Activated CD4-positive, alpha-beta T cell treated with anti-CD3 and anti-CD28 coated beads, Interleukin-2, Interleukin-6, amounts not matched to agents 100 ng/mL and 50 ng/mL, durations not matched to agents 16 hours and 8 hours (primary cell): Measurements from ENCODE around the gene CNGA3.
A peak's percentile ranks its signal among the peaks of the same experiment; 100 is the strongest.

ENCODE experiments used
- DNase-seq: peaks from one replicate; pipeline ENCODE4 v3.0.0-alpha.2; 2020

Gene CNGA3

DNA sequence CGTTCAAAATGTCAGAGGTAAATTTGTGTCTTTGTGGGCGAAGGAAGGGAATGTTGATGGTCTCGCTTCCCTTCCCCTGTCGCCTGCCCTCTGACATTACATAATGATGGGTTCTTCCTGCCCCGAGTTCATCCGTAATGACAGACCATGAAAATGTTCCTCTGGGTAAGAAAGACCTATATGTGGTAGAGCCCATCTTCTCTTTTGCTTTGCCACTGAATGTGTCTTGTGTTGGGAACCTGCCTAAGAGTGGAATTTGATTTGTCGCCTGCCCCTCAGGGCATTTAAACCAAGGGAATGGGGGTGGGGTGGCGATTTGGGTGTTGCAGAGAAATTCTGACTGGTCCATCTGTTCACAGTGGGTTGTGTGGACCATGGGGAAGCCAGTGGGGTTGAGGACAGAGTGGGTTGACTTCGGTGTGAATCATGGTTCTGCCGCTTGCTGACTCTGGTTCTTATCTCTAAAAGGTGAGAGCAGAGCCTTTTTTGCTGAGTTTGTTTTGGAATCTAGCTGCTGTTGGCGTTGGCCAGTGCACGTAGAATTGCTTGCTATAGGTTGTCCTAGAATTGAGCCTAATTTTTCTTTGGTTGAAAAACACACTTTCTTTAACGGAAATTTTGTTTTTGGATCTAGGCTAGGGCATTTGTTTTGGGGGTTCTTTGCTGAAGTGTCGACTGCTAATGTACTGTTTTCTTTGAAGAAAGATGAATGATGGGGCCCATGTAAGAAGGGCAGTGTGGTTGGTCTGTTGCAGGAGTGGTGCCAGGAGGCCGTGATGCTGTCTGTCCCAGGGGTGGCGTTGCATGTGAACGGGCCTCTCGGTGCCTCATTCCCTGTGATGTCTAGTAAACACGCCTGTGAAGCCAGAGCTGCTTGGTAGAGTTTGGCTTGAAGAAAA, 99.7 kb downstream of the CNGA3 start:
- peak; percentile 58 for DNase-seq

DNA sequence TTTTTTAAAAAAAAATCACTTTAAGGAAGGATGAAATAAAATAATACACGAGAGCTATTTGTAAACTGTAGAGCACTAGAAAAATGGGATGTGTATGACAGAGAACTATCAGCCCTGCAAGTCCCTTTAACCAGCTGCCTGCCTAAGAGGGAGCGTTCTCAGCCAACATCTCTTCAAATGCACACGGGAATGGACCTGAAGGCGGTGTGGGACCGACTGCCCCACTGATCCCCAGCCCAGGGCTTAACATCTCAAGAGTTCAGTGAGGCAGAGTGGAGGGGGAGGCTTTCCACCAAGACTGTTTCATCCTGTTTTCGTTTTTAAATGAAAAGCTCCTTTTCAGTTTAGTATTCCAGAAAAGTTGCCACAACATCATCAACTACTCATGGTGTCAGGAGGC, 100.6 kb downstream of the CNGA3 start:
- DNase-seq, result no peak
